Right lobe of liver (tissue), 6 donors: Measurements from ENCODE around the gene FAAP24. TPM values are rescaled to one million over a fixed set of nuclear protein-coding genes. Genes with fewer than 3 reads are reported as not detected.
A peak's percentile ranks its signal among the peaks of the same experiment; 100 is the strongest.
"Not testable (repeated sequence)": the region's sequence is repeated elsewhere in the genome, so short reads cannot be mapped to it uniquely, and the experiment has no call there.

ENCODE experiments used
- ATAC-seq, 4 donors: fragments of 200-7000 bp; cut with Tn5 transposase; one replicate each; pipeline ENCODE4 v1.9.1; 2020; ENCODE audit warnings: mild to moderate bottlenecking in 4 of 4, moderate library complexity in 4 of 4
- DNase-seq, 3 donors: peaks; one replicate each; pipeline ENCODE4 v3.0.0-alpha.2; 2020
- H3K27ac ChIP-seq, 3 donors: fragments of 200-600 bp; one replicate each; pipeline ENCODE4 v1.8.0; 2022
- H3K27me3 ChIP-seq, 2 donors: fragments of 200-600 bp; one replicate each; pipeline ENCODE4 v1.8.0; 2022
- H3K36me3 ChIP-seq, 4 donors: fragments of 200-600 bp; sonication (generic) in 1 of 4; one replicate each; pipeline versions ENCODE4 v1.5.1 to v1.8.0; 2017 to 2022; ENCODE audit warnings: control low read depth in 1 of 4
- H3K4me1 ChIP-seq, 4 donors: fragments of 200-600 bp; sonication (generic) in 1 of 4; one replicate each; pipeline versions ENCODE4 v1.5.1 to v1.8.0; 2017 to 2022; ENCODE audit warnings: control low read depth in 1 of 4
- H3K4me3 ChIP-seq, 3 donors: fragments of 200-600 bp; one replicate each; pipeline ENCODE4 v1.8.0; 2022
- H3K9me3 ChIP-seq, 4 donors: fragments of 200-600 bp; sonication (generic) in 1 of 4; one replicate each; pipeline versions ENCODE4 v1.5.1 to v1.8.0; 2017 to 2022; ENCODE audit warnings: control low read depth in 1 of 4
- CTCF ChIP-seq, 4 donors: fragments of 200-600 bp in 3 of 4; fragments of 450-650 bp in 1 of 4; IDR thresholded peaks; one replicate each; pipeline versions ENCODE4 v1.5.1 to v1.8.0; 2016 to 2022; ENCODE audit warnings: antibody characterized with exemption in 4 of 4, mild to moderate bottlenecking in 2 of 4
- POLR2A ChIP-seq: fragments of 450-650 bp; IDR thresholded peaks from one replicate; pipeline ENCODE4 v1.6.1; 2017; ENCODE audit warnings: antibody characterized with exemption, mild to moderate bottlenecking
- WGBS: methylation state at CpG from one replicate; pipeline ENCODE4 v1.1.6; 2018; ENCODE audit warnings: low coverage, low lambda C conversion rate; ENCODE audit not compliant: insufficient coverage; ENCODE audit errors: missing lambda C conversion rate; 5-methylcytosine and 5-hydroxymethylcytosine counted together
- intact Hi-C, 2 donors: fragments of 100-400 bp; cut with DNase I; formaldehyde crosslinking; loops; one replicate each; pipeline versions ENCODE4 v1.11.2 to v1.14.1; 2022
- total RNA-seq, 6 experiments: library from RNA; depleted of rRNA in 2 of 6; stranded (reverse); fragments of >200 nt in 2 of 6; fragmentation: NEBNext Ultra II Directional in 3 of 6; extraction: Animal tissue kit (Norgen Biotek cat#: 25700) in 3 of 6; gene quantifications; one replicate each; pipeline versions ENCODE4 v1.1.0 to v1.2.4, GENCODE V29; 2016 to 2023
- donor health status: DM: no; HTN: yes; CAD: no.
- donor health status: DM: no; HTN: no; CAD: no.
- donor health status: DM: no; HTN: no; CAD: no.
- donor health status: DM: no; HTN: yes; CAD: no.
- donor health status: DM: no; HTN: yes; CAD: no.

The FAAP24 gene
- total RNA-seq, 6 experiments from 2014 or later: 0.51 to 1.7 (median 0.98) TPM; not detected in 1

GRCh38 chr19:32977280-32977679 lies 5.2 kb downstream of the FAAP24 start:
- H3K4me1 ChIP-seq: peaks cover 0 to 20% (median 6%) of the 10 kb centered on the region in 4 donors
- peaks cover 0 to 6% (median 3%) of the 10 kb centered on the region in 4 donors for H3K36me3 ChIP-seq
- H3K4me3 ChIP-seq: no peak overlapping the region
- no peak for TF ChIP-seq CTCF (IDR thresholded peaks at IDR 0.05)
- TF ChIP-seq POLR2A: no peak
- H3K9me3 ChIP-seq: no peaks in the 10 kb centered on the region
- H3K27ac ChIP-seq: peak overlapping the region in 1 of 3 donors; percentile 51
- DNase-seq: no peak
- intact Hi-C loops: loop anchor here (10.0 kb wide), 1 partner anchor 138 kb away; no protein-coding TSS in a partner anchor
- 34% methylated on average over 7 of the region's 7 CpGs for WGBS
- no peaks in the 10 kb centered on the region for H3K27me3 ChIP-seq
- ATAC-seq: peak; percentile 78 to 87 (median 82)

- DNase-seq, H3K4me3 ChIP-seq, H3K9me3 ChIP-seq, H3K36me3 ChIP-seq, H3K27me3 ChIP-seq, ATAC-seq: not testable (repeated sequence)
- intact Hi-C loops: loop anchor here (10.0 kb wide), 1 partner anchor 137 kb away; no protein-coding TSS in a partner anchor
- H3K4me1 ChIP-seq: peaks cover 0 to 20% (median 6%) of the 10 kb centered on the region in 4 donors
- WGBS: 83% methylated on average over 1 of the region's 4 CpGs
- peak overlapping the region in 1 of 3 donors; percentile 51 for H3K27ac ChIP-seq
Measured at GRCh38 chr19:32977813-32978212, 5.8 kb downstream of the FAAP24 start.

GRCh38 chr19:32979807-32980206 lies 7.8 kb downstream of the FAAP24 start:
- H3K27me3 ChIP-seq, H3K9me3 ChIP-seq, H3K4me3 ChIP-seq, H3K27ac ChIP-seq, H3K36me3 ChIP-seq, DNase-seq: not testable (repeated sequence)
- WGBS: 66% methylated on average over 6 of the region's 7 CpGs
- intact Hi-C loops: loop anchor here (10.0 kb wide), 1 partner anchor 135 kb away; no protein-coding TSS in a partner anchor
- ATAC-seq: peak in 1 of 4 donors; percentile 60
- H3K4me1 ChIP-seq: peaks cover 0 to 20% (median 6%) of the 10 kb centered on the region in 4 donors

- H3K27me3 ChIP-seq, H3K27ac ChIP-seq, H3K4me1 ChIP-seq, intact Hi-C loops, H3K4me3 ChIP-seq, DNase-seq, H3K9me3 ChIP-seq: not testable (repeated sequence)
- peaks cover 0 to 19% (median 7%) of the 10 kb centered on the region in 4 donors for H3K36me3 ChIP-seq
- 75% methylated on average over 5 of the region's 6 CpGs for WGBS
- ATAC-seq: peak in 3 of 4 donors; percentile 25 to 53 (median 35)
Measured at GRCh38 chr19:32982488-32982887, 10.4 kb downstream of the FAAP24 start.

GRCh38 chr19:32988254-32988653 lies 16.2 kb downstream of the FAAP24 start:
- 84% methylated on average over 5 of the region's 5 CpGs for WGBS
- H3K9me3 ChIP-seq, DNase-seq, ATAC-seq, H3K4me1 ChIP-seq, H3K27me3 ChIP-seq, H3K4me3 ChIP-seq, intact Hi-C loops, H3K27ac ChIP-seq: not testable (repeated sequence)
- H3K36me3 ChIP-seq: peaks cover 0 to 56% (median 17%) of the 10 kb centered on the region in 4 donors

- Histone ChIP-seq H3K27ac (no peak overlapping the region), H3K9me3 (no peaks in the 10 kb centered on the region), H3K27me3 (no peaks in the 10 kb centered on the region), H3K36me3 (peaks cover 0 to 58% (median 17%) of the 10 kb centered on the region in 4 donors), H3K4me3 (no peak overlapping the region), H3K4me1 (no peaks in the 10 kb centered on the region)
- ATAC-seq (no peak), DNase-seq (no peak)
- TF ChIP-seq POLR2A (no peak), CTCF (IDR thresholded peaks at IDR 0.05) (no peak)
- intact Hi-C loops: no loop called here
- 58% methylated on average over 5 of the region's 5 CpGs for WGBS
Measured at GRCh38 chr19:32988724-32989123, 16.7 kb downstream of the FAAP24 start.

- ATAC-seq, DNase-seq, H3K4me3 ChIP-seq, H3K9me3 ChIP-seq, H3K27me3 ChIP-seq, H3K4me1 ChIP-seq, intact Hi-C loops, H3K27ac ChIP-seq: not testable (repeated sequence)
- H3K36me3 ChIP-seq: peaks cover 0 to 32% (median 8%) of the 10 kb centered on the region in 4 donors
- no CpG with 5 or more reads among the region's 17 CpGs for WGBS
Measured at GRCh38 chr19:32995966-32996365, 23.9 kb downstream of the FAAP24 start.

GRCh38 chr19:32997061-32997464 lies 25.0 kb downstream of the FAAP24 start:
- DNase-seq, H3K27ac ChIP-seq, H3K27me3 ChIP-seq, intact Hi-C loops, H3K4me3 ChIP-seq, H3K4me1 ChIP-seq, H3K9me3 ChIP-seq: not testable (repeated sequence)
- ATAC-seq: peak in 1 of 4 donors; percentile 62
- peaks cover 0 to 31% (median 10%) of the 10 kb centered on the region in 4 donors for H3K36me3 ChIP-seq
- WGBS: 40% methylated on average over 6 of the region's 7 CpGs
